GM19395 (cell line): Measurements from ENCODE around the gene ZBTB37.
A peak's percentile ranks its signal among the peaks of the same experiment; 100 is the strongest.
"Not testable (repeated sequence)": the region's sequence is repeated elsewhere in the genome, so short reads cannot be mapped to it uniquely, and the experiment has no call there.

Source experiments
- ATAC-seq: cut with Tn5 transposase; IDR thresholded peaks from one replicate; pipeline ENCODE4 v1.9.1; 2021; ENCODE audit warnings: mild to moderate bottlenecking, moderate library complexity; ENCODE audit not compliant: unreplicated experiment

The ZBTB37 gene

DNA sequence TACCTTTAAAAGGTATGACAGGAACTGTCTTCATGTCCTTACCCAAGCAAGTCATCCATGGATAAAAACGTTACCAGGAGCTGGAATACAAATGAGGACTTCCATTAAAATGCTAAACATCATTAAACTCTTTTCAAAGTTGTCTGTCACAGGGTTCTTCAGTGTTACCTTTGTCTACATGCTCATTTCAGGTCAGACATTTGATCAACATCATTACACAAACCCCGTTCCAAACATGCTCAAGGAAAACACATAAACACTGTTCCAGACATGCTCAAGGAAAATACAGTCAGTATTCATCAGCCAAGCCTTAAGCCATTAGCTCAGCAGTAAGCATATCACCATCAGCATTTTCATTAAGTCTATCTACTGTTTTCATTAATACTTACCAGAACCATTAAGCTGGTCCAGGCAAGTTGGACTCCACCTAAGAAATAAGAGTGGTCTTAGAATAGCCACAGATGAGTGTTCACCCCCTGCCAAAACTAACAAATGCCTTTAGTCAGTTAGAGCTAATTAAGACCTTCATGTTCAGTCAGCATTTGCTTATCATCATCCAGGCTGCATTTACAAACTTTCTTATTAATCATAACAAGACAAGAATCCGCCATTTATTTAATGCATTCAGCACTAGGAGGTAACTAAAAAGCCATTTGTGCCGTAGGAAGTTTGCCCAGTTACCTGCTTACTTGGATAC lies 2.6 kb upstream of the ZBTB37 start:
- no peak for ATAC-seq

- ATAC-seq: no peak
These were observed 1.6 kb upstream of the ZBTB37 start for GRCh38 chr1:173866413-173867115.

DNA sequence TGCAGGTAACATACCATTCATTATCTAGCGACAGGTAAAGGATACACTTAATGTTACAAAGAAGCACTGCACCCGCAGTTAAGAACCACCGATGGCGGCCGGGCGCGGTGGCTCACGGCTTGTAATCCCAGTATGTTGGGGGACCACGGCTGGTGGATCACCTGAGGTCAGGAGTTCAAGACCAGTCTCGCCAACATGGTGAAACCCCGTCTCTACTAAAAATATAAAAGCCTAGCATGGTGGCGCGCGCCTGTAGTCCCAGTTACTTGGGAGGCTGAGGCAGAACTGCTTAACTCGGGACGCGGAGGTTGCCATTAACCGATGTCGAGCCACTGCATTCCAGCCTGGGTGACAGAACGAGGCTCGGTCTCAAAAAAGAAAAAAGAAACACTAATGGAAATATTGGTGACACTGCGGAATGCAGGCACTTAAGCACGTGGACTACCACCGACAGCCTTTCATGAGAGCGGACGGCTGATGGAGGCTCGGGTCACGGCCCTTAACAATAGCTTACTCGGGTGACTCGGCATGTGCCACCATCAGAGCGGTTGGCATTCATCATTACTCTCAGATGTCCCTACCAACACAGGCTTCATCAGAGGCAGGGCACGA lies 933 bp upstream of the ZBTB37 start:
- ATAC-seq: no peak

DNA sequence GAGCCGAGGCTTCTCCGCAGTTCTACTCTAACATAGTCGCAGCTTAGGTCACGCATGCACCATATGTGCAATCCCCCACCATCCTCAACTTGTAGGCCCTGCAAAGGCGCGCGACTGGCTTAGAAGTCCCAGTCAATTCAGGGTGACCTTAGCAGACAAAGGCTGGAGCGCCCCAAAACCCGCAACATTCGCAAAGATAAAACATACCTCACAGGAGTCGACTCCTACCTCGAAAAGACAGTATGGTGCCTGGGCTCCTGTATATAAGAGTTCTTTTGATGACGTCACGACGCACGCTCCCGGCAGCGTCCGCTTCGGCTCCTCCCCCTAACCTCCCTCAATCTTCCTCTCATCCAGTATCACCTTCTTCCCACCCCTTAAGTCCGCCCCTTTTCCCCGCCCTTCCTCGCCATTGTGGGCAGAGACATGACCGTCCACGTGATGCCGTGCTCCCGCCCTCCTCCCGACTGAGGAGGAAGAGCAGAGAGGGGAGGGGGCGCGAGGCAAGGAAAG lies 371 bp upstream of the ZBTB37 start, which contains the start of gene GAS5:
TSS of gene GAS5 (minus strand) at position 237 of the 513 bp plus-strand sequence.
- peak; percentile 74 for ATAC-seq

- ATAC-seq: no peak
These were observed 810 bp downstream of the ZBTB37 start for GRCh38 chr1:173869021-173869359.

DNA sequence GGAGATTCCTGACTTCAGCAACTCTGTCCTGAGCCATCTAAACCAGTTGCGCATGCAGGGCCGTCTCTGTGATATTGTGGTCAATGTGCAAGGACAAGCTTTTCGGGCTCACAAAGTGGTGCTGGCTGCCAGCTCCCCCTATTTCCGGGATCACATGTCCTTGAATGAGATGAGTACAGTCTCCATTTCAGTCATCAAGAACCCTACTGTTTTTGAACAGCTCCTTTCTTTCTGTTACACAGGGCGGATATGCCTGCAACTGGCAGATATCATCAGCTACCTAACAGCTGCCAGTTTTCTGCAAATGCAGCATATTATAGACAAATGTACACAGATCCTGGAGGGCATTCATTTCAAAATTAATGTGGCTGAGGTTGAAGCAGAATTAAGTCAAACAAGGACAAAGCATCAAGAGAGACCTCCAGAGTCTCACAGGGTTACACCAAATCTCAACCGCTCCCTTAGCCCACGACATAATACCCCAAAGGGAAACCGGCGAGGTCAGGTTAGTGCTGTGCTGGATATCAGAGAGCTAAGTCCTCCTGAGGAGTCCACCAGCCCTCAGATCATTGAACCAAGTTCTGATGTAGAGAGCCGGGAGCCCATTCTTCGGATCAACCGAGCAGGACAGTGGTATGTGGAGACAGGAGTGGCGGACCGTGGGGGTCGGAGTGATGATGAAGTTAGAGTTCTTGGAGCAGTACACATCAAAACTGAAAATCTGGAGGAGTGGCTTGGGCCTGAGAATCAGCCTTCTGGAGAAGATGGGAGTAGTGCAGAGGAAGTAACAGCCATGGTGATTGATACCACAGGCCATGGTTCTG lies 2.3 kb downstream of the ZBTB37 start:
- ATAC-seq: no peak

GRCh38 chr1:173871091-173871490 lies 2.9 kb downstream of the ZBTB37 start:
- ATAC-seq: no peak

- no peak for ATAC-seq
These were observed 3.3 kb downstream of the ZBTB37 start for GRCh38 chr1:173871500-173871899.

DNA sequence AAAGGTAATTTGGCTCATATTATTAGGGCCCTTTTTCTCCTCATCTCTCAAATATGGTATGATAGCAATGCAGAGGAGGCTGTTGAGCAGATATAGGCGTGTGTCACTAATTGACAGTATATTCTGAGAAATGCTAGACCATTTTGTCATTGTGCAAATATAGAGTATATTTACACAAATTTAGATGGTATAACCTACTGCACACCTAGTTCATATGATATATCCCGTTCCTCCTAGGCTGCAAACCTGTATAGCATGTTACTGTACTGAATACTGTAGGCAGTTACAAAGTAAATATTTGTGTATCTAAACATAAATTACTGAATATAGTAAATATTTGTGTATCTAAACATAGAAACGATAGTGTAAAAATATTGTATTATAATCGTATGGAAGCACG lies 8.6 kb downstream of the ZBTB37 start:
- no peak for ATAC-seq

DNA sequence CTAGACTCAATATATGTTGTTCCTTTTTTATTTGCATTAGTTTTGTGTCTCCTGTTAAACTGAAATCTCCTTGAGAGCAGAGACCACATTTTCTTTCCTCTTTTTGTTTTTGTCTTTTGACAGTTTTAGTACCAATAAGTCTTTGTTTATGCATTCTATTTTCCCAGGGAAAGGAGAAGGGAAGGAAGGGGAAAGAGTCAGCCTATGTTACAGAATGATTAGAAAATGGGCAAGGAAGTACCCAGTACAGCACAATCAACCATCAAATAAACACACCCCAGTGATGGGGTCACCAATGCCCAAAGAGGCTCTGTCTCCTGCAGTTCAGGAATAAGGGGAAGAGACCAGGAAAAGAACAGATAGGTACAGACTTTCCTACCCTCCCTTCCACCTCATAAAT lies 10.1 kb downstream of the ZBTB37 start:
- ATAC-seq: no peak

DNA sequence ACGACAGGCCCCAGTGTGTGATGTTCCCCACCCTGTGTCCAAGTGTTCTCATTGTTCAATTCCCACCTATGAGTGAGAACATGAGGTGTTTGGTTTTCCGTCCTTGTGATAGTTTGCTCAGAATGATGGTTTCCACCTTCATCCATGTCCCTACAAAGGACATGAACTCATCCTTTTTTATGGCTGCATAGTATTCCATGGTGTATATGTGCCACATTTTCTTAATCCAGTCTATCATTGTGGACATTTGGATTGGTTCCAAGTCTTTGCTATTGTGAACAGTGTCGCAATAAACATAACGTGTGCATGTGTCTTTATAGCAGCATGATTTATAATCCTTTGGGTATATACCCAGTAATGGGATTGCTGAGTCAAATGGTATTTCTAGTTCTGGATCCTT lies 12.9 kb downstream of the ZBTB37 start:
- not testable (repeated sequence) for ATAC-seq

- ATAC-seq: no peak
These were observed 16.5 kb downstream of the ZBTB37 start for GRCh38 chr1:173884701-173885100.

DNA sequence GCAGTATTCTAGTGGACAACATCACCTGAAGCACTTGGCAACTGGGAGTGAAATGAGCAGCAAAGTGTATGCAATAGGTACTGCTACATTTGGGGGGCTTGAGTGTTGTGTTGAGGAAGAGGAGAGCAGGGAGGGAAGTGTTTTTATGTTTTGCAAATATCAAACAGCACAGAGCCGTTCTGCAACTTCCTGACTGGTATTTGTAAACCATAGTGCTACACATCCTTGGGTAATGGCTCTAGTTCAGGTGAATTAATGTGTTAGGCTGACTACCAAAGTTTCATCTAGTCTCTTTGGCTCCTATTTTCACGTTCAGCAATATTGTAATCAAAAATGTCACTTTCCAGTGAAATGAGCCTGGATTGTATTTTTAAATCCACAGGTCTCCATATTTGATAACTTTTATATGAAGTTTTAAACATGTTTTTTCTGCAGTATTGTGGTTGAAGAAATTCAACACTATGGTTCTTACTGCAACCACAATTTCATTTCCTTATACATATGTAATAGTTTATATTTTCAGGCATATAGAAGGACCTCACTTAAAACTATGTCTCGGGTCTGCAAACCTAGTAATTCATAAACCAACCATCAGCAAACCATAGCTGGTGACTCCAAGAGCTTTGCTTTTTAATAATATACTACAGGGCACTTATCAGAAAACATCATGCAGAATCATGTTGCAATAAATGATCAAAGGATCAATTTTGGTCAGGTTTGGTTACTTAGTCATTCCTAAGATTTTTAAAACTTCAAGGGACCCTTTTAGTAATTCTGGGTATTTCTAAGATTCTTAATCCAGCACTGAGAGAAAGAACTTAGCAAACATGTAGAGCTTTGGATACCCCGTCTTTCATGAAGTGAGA lies 18.8 kb downstream of the ZBTB37 start:
- ATAC-seq: no peak

- no peak for ATAC-seq
These were observed 19.4 kb downstream of the ZBTB37 start for GRCh38 chr1:173887627-173888026.

GRCh38 chr1:173888749-173889148 lies 20.6 kb downstream of the ZBTB37 start:
- ATAC-seq: no peak

GRCh38 chr1:173889885-173890284 lies 21.7 kb downstream of the ZBTB37 start:
- no peak for ATAC-seq

DNA sequence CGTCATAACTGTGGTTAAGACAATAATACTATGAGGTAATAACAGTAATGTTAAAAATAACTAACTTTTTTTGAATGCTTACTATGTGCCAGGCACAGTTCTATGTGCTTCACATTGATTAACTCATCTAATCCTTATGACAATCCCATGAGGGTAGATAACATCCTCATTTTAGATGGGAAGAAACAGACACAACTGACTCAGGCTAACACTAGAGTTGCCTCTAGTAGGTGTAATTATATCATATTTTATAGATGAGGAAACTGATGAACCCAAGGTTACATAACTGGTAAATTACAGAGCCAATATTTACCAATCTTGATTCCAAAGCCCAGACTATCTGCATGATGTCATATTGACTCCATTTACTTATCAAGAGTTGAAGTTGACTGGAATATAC lies 25.4 kb downstream of the ZBTB37 start:
- no peak for ATAC-seq

- no peak for ATAC-seq
These were observed 26.0 kb downstream of the ZBTB37 start for GRCh38 chr1:173894189-173894588.

DNA sequence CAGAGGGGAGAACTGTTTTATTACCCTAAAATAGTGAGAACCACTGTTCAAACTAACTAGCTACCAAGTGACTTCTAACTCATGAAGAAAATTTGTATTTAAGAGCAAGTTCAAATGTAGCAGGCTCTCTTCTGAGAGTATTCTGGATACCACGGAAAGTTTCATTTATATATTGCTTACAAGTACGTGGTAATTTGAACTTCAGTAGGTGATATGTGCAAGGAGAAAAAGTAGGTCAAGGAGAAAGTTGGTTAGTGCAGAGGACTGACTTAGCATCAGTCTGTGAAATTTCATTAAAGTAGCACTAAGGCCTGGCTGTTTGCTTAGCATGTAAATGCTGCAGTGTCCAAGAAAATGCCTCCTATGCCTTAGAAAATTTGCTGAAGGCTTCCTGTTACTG lies 32.2 kb downstream of the ZBTB37 start:
- ATAC-seq: no peak

DNA sequence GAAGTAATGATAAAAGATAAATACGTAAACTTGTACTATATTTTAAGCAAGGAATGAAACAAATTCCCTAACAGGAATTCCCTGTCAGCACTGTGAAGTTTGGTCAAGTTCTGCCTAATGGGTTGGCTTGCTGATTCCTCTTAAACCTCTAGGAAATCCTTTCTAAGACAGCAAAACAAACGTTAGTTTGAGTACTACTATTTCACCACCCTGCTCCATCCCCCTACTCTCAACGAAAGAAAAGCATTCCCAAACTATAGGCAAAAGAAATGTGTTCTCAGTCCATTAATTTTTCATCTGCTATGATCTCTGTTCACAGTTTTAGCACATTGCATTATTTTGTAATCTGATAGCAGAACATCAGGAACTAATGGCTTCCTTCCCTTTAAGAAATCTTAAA lies 32.8 kb downstream of the ZBTB37 start:
- no peak for ATAC-seq
